ENCODE data around the gene DDIT4. TPM values are rescaled to one million over a fixed set of nuclear protein-coding genes. Genes with fewer than 3 reads are reported as not detected.

DDIT4 gene
- total and polyA plus RNA-seq, 9 of the 15 experiments (the other 6 are each of a cell fraction or from before 2014, with no cell fraction given): 8.2 to 675 (median 159) TPM

DNA sequence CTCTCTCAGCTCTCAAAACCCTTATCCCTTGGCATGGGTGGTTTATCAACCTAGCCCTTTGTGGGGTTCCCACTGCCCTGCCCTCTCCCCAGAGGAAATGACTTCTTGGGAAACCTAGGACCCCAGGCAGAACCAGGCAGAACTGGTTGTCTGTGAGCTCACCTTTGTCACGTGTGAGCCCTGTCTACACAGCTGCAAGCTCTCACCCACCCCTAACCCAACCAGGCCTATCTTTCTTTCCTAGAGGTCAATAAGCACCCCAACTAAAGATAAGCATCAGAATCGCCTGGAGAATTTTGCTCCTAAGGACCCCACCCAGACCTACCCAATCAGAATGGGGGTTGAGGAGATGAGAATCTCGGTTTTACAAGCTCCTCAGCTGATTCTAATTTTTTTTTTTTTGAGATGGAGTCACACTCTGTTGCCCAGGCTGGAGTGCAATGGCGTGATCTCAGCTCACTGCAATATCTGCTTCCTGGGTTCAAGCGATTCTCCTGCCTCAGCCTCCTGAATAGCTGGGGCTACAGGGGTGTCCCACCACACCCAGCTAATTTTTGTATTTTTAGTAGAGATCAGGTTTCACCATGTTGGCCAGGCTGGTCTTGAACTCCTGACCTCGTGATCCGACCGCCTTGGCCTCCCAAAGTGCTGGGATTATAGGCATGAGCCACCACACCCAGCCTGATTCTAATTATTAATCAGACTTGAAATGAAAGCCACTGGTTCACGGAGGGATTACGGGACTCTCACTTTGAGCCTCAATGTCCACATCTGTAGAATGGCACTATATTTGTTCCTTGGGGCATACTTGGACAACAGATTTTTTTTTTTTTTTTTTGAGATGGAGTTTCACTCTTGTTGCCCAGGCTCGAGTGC, 7.5 kb upstream of the DDIT4 start (continued):
- TF ChIP-seq YY1 (IDR thresholded peaks at IDR 0.05; ENCODE audit: borderline replicate concordance in 1 of 3, control insufficient read depth in 1 of 3, extremely low read depth in 1 of 3, insufficient read depth in 3 of 3, insufficient read length in 1 of 3, insufficient replicate concordance in 2 of 3, low read depth in 1 of 3, low read length in 2 of 3): no peak
- no peak for TF ChIP-seq ZNF778 (CRISPR knock-in tag; IDR thresholded peaks at IDR 0.05)
- no peak for TF ChIP-seq BRD9 (IDR thresholded peaks at IDR 0.05; ENCODE audit: low read depth, partially characterized antibody)
- no peak for TF ChIP-seq POU5F1 (IDR thresholded peaks at IDR 0.05; ENCODE audit: borderline replicate concordance, low read depth, low read length, partially characterized antibody)
- TF ChIP-seq, protein P1, sequence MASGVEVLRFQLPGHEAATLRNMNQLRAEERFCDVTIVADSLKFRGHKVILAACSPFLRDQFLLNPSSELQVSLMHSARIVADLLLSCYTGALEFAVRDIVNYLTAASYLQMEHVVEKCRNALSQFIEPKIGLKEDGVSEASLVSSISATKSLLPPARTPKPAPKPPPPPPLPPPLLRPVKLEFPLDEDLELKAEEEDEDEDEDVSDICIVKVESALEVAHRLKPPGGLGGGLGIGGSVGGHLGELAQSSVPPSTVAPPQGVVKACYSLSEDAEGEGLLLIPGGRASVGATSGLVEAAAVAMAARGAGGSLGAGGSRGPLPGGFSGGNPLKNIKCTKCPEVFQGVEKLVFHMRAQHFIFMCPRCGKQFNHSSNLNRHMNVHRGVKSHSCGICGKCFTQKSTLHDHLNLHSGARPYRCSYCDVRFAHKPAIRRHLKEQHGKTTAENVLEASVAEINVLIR (CRISPR knock-in tag; IDR thresholded peaks at IDR 0.05): no peak
- peak; percentile 99 for TF ChIP-seq BCOR (IDR thresholded peaks at IDR 0.05)
- TF ChIP-seq FOXM1 (IDR thresholded peaks at IDR 0.05; ENCODE audit: low read depth): 0 out of 2 replicates have a peak, but pooled peaks have one; percentile 13
- TF ChIP-seq FOXM1 (CRISPR knock-in tag; IDR thresholded peaks at IDR 0.05; ENCODE audit: low read depth): no peak
- no peak for TF ChIP-seq KAT2B (IDR thresholded peaks at IDR 0.05; ENCODE audit: low read depth, low read length)
- TF ChIP-seq ZNF217 (CRISPR knock-in tag; IDR thresholded peaks at IDR 0.05): no peak
- TF ChIP-seq ZNF507 (tag; conservative IDR thresholded peaks at IDR 0.05): no peak
- TF ChIP-seq ZNF696 (CRISPR knock-in tag; conservative IDR thresholded peaks at IDR 0.05): no peak
- TF ChIP-seq ARNT (IDR thresholded peaks at IDR 0.05): no peak
- TF ChIP-seq ZNF134 (CRISPR knock-in tag; conservative IDR thresholded peaks at IDR 0.05): no peak
- no peak for TF ChIP-seq NR2C2 (CRISPR knock-in tag; IDR thresholded peaks at IDR 0.05)
- TF ChIP-seq NR2C2 (tag; IDR thresholded peaks at IDR 0.05): no peak; the same call in none of the 2 replicates
- no peak for TF ChIP-seq ZNF589 (CRISPR knock-in tag; IDR thresholded peaks at IDR 0.05; ENCODE audit: low read depth)
- TF ChIP-seq, protein P2, sequence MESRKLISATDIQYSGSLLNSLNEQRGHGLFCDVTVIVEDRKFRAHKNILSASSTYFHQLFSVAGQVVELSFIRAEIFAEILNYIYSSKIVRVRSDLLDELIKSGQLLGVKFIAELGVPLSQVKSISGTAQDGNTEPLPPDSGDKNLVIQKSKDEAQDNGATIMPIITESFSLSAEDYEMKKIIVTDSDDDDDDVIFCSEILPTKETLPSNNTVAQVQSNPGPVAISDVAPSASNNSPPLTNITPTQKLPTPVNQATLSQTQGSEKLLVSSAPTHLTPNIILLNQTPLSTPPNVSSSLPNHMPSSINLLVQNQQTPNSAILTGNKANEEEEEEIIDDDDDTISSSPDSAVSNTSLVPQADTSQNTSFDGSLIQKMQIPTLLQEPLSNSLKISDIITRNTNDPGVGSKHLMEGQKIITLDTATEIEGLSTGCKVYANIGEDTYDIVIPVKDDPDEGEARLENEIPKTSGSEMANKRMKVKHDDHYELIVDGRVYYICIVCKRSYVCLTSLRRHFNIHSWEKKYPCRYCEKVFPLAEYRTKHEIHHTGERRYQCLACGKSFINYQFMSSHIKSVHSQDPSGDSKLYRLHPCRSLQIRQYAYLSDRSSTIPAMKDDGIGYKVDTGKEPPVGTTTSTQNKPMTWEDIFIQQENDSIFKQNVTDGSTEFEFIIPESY (CRISPR knock-in tag; IDR thresholded peaks at IDR 0.05): 0 out of 2 replicates have a peak, but pooled peaks have one; percentile 24
- TF ChIP-seq NRF1 (conservative IDR thresholded peaks at IDR 0.05 in 1 of 2, IDR thresholded peaks at IDR 0.05 in 1 of 2): no peak; a peak in 1 of 4 replicates
- no peak for TF ChIP-seq ETV5 (CRISPR knock-in tag; IDR thresholded peaks at IDR 0.05; ENCODE audit: low read depth)
- no peak for TF ChIP-seq SMAD1 (IDR thresholded peaks at IDR 0.05; ENCODE audit: low read depth, low read length, partially characterized antibody)
- no peak for TF ChIP-seq MAFG (tag; conservative IDR thresholded peaks at IDR 0.05)
